ENCODE measurements around the gene CCDC85C. TPM values are rescaled to one million over a fixed set of nuclear protein-coding genes. Genes with fewer than 3 reads are reported as not detected.

The CCDC85C gene
- total and polyA plus RNA-seq, 2 experiments from 2014 or later: 4.5 to 24.9 TPM

- Histone ChIP-seq H3F3A (replicated peaks; ENCODE audit: low read depth) (no peaks in the 10 kb centered on the region), H3K4me1 (ENCODE audit: insufficient read depth) (peaks cover 29% of the 10 kb centered on the region), H3K27me3 (ENCODE audit: insufficient read depth) (no peaks in the 10 kb centered on the region), H2AFZ (no peak overlapping the region), H3K79me2 (replicated peaks; ENCODE audit: insufficient read depth) (peaks cover 62% of the 10 kb centered on the region), H3K27ac (ENCODE audit: low read depth) (no peak overlapping the region; the same call in 1 of the 2 replicates), H3K9me2 (ENCODE audit: insufficient read depth) (no peaks in the 10 kb centered on the region), H3K4me3 (no peak overlapping the region), H4K20me1 (replicated peaks; ENCODE audit: insufficient read depth) (peaks cover 27% of the 10 kb centered on the region), H3K36me3 (ENCODE audit: insufficient read depth) (no peaks in the 10 kb centered on the region), H3K4me2 (peak overlapping the region; percentile 57)
- no peaks in the 10 kb centered on the region for H3K36me3 Mint-ChIP-seq (ENCODE audit: low read depth)
- no peak for DNase-seq (ENCODE audit: low spot score)
- H3K4me3 Mint-ChIP-seq: peak overlapping the region; percentile 32; the same call in 1 of the 3 replicates
- H3K27ac Mint-ChIP-seq: peak overlapping the region; percentile 58
- peaks cover 13% of the 10 kb centered on the region for H3K27me3 Mint-ChIP-seq (ENCODE audit: insufficient read depth, low read depth, poor library complexity)
- no peaks in the 10 kb centered on the region for H3K9me3 Mint-ChIP-seq
- H3K4me1 Mint-ChIP-seq: peaks cover 71% of the 10 kb centered on the region
- TF ChIP-seq STAT1 (IDR thresholded peaks at IDR 0.05; ENCODE audit: unreplicated experiment): no peak
- no peak for TF ChIP-seq REST (IDR thresholded peaks at IDR 0.05; ENCODE audit: unreplicated experiment)
- TF ChIP-seq ZNF114 (CRISPR knock-in tag; IDR thresholded peaks at IDR 0.05): no peak
- TF ChIP-seq ZNF331 (CRISPR knock-in tag; IDR thresholded peaks at IDR 0.05; ENCODE audit: low read depth): no peak
- TF ChIP-seq ZNF462 (CRISPR knock-in tag; IDR thresholded peaks at IDR 0.05): no peak
- TF ChIP-seq POLR2AphosphoS5 (IDR thresholded peaks at IDR 0.05; ENCODE audit: low read depth): no peak
- TF ChIP-seq CTCF (conservative IDR thresholded peaks at IDR 0.05; ENCODE audit: low read depth in 2 of 2): no peak
- no peak for TF ChIP-seq EZH2 (IDR thresholded peaks at IDR 0.05; ENCODE audit: low read depth, unreplicated experiment)
- TF ChIP-seq ETS1 (IDR thresholded peaks at IDR 0.05): no peak
- TF ChIP-seq NANOG (IDR thresholded peaks at IDR 0.05; ENCODE audit: borderline replicate concordance): no peak
- TF ChIP-seq JUNB (IDR thresholded peaks at IDR 0.05; ENCODE audit: unreplicated experiment): no peak
- no peak for TF ChIP-seq EZH2phosphoT487 (IDR thresholded peaks at IDR 0.05; ENCODE audit: unreplicated experiment)
- no peak for TF ChIP-seq CREB1 (CRISPR knock-in tag; IDR thresholded peaks at IDR 0.05; ENCODE audit: low read depth)
- ATAC-seq: peak; percentile 73
Measured at GRCh38 chr14:99546234-99546879, 57.6 kb downstream of the CCDC85C start.
